GM18520 (cell line): ENCODE data around the gene PPM1G.

ENCODE experiments used
- ATAC-seq: cut with Tn5 transposase; IDR thresholded peaks from one replicate; pipeline ENCODE4 v1.9.1; 2021; ENCODE audit not compliant: unreplicated experiment

Gene PPM1G

DNA sequence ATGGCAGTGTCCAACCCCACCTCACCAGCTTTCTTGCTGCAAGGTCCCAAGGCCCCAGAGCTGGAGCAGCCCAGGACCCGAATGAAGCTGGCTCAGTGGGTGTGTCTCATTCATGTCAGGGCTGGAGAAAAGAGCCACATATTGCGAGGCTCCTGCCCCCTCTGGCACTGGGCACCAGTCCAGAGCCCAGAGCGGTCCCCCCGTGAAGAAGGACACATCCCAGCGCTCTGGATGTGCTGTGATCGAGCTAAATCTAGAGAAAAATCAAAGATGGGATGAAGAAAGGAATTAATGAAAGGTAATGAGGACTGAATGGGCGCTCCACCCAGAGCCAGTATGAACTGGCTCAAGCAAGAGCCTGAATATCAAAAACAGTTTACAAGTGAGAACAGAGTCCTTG lies 73.2 kb downstream of the PPM1G start:
- ATAC-seq: no peak

DNA sequence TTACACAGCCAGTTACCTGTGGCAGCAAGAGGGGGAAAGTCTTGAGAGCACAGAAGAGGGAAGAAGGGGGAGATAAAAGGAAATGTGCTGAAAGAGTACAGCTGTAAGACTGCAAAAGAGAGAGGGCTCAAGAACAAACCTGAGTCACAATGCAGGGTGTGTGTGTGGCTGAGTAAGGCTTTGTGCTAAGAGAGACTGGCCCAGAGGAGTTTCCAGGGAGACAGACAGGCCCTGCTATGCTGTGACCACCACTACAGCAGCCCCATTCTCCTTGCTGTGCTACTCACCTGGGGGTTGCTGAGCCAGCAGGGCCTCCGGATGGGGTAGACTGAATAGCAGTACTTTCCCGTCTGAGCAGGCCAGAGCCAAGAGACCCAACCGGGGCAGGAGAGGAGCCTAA lies 74.1 kb downstream of the PPM1G start:
- no peak for ATAC-seq
